ENCODE measurements around the gene CLEC9A. TPM values are rescaled to one million over a fixed set of nuclear protein-coding genes. Genes with fewer than 3 reads are reported as not detected.

Gene CLEC9A
- total and polyA plus RNA-seq, 9 of the 15 experiments (the other 6 are each of a cell fraction or from before 2014, with no cell fraction given), result not detected

- no peak overlapping the region for H2AFZ ChIP-seq (ENCODE audit: low read depth, low read length)
- H3K27ac ChIP-seq (ENCODE audit: extremely low read depth, low read depth, low read length), result no peak overlapping the region
- ATAC-seq (no peak), DNase-seq (ENCODE audit: extremely low read depth in 1 of 4, low spot score in 3 of 4) (no peak), FAIRE-seq (no peak)
- H3K9me3 ChIP-seq (replicated peaks; ENCODE audit: control insufficient read depth, insufficient read depth, low read depth, low read length), result no peaks in the 10 kb centered on the region
- no TSS peak for BruUV-seq (replicated peaks)
- no peak overlapping the region for H3K9ac ChIP-seq (ENCODE audit: insufficient read depth in 1 of 2, low read depth in 2 of 2, low read length in 2 of 2)
- H4K20me1 ChIP-seq (replicated peaks; ENCODE audit: control insufficient read depth, insufficient read depth, low read length), result no peaks in the 10 kb centered on the region
- H3K36me3 ChIP-seq (ENCODE audit: control insufficient read depth, insufficient read depth, low read length), result no peaks in the 10 kb centered on the region
- no peak overlapping the region for H3K4me3 ChIP-seq
- 4% methylated on average over 3 of the region's 3 CpGs for WGBS (ENCODE audit: insufficient coverage, low coverage, missing lambda C conversion rate)
- POLR2A ChIA-PET, result no interaction called here
- no peaks in the 10 kb centered on the region for H3K27me3 ChIP-seq (ENCODE audit: control insufficient read depth in 2 of 2, insufficient read depth in 2 of 2, low read length in 2 of 2)
- CTCF ChIA-PET (ENCODE audit: low intra/inter-chr PET ratio), result no interaction called here
- TF ChIP-seq TRIM24 (IDR thresholded peaks at IDR 0.05) (no peak), TOE1 (IDR thresholded peaks at IDR 0.05; ENCODE audit: borderline replicate concordance) (no peak), TOE1 (CRISPR knock-in tag; IDR thresholded peaks at IDR 0.05; ENCODE audit: borderline replicate concordance, low read depth) (no peak), THAP12 (CRISPR knock-in tag; IDR thresholded peaks at IDR 0.05) (no peak), SAFB (IDR thresholded peaks at IDR 0.05; ENCODE audit: borderline replicate concordance, low read depth, low read length) (no peak), MNT (conservative IDR thresholded peaks at IDR 0.05) (no peak), MEF2D (tag; conservative IDR thresholded peaks at IDR 0.05; ENCODE audit: low read depth) (no peak), CBX8 (IDR thresholded peaks at IDR 0.05; ENCODE audit: borderline replicate concordance, extremely low read depth, low read depth, low read length, poor library complexity, severe bottlenecking) (no peak), MCM7 (IDR thresholded peaks at IDR 0.05) (no peak)
- intact Hi-C loops (cut with micrococcal nuclease) (loop anchor here (10.0 kb wide), 1 partner anchor 57 kb away; the partner anchor contains the start of gene CLEC2A), in situ Hi-C loops (cut with MboI) (no loop called here)
- no peak overlapping the region for H3K4me2 ChIP-seq (ENCODE audit: insufficient read depth, low read length)
- H3K9me1 ChIP-seq (ENCODE audit: control insufficient read depth, insufficient read depth, low read length), result no peaks in the 10 kb centered on the region
- no peaks in the 10 kb centered on the region for H3K79me2 ChIP-seq (ENCODE audit: control insufficient read depth, insufficient read depth, low read length)
- no peaks in the 10 kb centered on the region for H3K4me1 ChIP-seq (replicated peaks in 1 of 2; ENCODE audit: control insufficient read depth in 2 of 2, insufficient read depth in 2 of 2, low read length in 2 of 2)
Observed at GRCh38 chr12:9991876-9992275, 38.6 kb upstream of the CLEC9A start.
